GM18858 (cell line): ENCODE results near the gene SOCS7.
"Not testable (repeated sequence)": the region's sequence is repeated elsewhere in the genome, so short reads cannot be mapped to it uniquely, and the experiment has no call there.

ENCODE experiments used
- ATAC-seq: cut with Tn5 transposase; IDR thresholded peaks from one replicate; pipeline ENCODE4 v1.9.1; 2021; ENCODE audit not compliant: unreplicated experiment

The SOCS7 gene

GRCh38 chr17:38434178-38434665 is 82.6 kb downstream of the SOCS7 start:
- ATAC-seq = no peak

- no peak for ATAC-seq
Observed at GRCh38 chr17:38435795-38436194, 84.2 kb downstream of the SOCS7 start.

GRCh38 chr17:38436386-38436785 is 84.7 kb downstream of the SOCS7 start:
- ATAC-seq = no peak

DNA sequence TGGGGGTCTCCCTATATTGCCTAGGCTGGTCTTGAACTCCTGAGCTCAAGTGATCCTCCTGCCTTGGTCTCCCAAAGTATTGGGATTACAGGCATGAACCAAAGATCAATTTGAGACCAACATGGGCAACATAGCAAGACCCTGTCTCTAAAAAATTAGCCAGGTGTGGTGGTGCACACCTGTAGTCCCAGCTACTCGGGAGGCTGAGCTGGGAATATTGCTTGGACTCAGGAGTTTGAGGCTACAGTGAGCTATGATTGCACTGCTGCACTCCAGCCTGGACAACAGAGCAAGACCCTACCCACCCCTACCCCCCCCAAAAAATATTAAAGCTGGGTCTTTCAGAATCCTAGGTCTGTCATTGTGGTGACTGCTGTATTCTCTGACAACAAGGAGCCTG is 85.7 kb downstream of the SOCS7 start:
- ATAC-seq = not testable (repeated sequence)

GRCh38 chr17:38439436-38439835 is 87.8 kb downstream of the SOCS7 start:
- ATAC-seq = no peak

DNA sequence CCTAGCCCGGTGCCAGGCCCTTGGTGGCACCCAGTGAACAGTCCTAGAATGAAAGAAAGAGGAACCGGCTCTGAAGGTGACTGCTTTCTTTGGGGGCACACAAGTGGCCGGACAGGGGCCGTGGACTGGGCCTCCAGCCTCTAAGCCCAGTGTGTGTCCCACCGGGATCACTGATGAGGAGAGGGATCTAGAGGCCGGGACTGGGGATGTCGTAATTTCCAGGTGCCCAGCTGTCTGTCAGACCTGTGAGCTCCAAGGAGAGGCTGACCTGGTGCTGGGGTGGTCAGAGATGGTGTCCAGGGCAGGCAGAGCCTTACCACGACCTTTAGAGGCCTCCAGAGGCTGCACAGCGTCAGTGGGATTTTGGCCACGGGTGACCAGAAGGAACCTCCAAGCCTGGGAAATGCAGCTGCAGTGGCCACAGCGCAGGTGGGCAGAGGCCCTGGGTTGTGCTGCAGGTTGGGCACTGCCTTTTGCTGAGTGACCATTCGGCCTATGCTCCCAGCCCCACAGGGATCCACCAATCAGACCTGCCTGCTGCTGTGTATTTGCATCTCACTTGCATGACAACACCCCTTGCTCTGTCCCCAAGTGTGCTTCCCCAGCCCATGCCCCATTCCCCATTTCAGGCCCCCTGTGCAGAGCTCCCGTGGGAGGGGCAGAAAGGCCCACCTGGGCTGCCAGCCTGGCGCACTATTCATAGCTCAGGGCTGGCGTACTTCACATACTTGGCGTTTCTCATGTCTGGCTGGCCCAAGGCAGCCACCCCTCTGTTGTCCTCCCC is 89.2 kb downstream of the SOCS7 start:
- ATAC-seq = no peak

- no peak for ATAC-seq
Observed at GRCh38 chr17:38441429-38442061, 89.9 kb downstream of the SOCS7 start.

- ATAC-seq = no peak
Observed at GRCh38 chr17:38442548-38442947, 90.9 kb downstream of the SOCS7 start.

DNA sequence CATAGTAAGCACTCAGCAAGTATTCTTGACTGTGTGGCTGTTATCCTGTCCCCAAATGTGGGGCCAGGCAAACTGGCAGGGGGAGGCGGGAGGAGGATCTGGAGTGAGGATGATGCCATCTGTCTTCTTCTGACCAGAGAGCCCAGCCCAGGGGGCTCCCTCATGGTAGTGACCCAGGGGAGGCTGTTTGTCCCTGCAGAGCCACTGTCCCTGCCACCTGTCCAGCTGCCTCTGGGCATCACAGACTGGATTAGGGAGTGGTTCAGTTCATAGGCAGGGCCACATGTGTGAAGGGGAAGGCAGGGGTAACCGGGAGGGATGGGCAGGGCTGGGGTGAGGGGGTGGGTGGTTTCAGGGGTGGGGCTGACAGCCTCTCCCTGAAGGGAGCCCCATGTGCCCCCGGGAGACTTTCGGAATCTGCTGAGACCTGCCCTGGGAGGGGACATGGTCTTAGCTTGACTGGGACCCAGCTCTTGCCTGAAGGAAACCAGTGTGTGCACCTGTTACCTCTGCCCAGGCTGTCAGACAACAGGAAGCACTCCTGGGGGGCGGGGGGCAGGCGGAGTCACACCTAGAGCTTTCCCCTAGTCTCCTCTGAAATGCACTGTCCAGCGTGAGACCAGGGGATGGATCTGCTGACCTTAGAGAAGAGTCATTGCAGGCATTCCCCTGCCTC is 91.8 kb downstream of the SOCS7 start:
- ATAC-seq = no peak

DNA sequence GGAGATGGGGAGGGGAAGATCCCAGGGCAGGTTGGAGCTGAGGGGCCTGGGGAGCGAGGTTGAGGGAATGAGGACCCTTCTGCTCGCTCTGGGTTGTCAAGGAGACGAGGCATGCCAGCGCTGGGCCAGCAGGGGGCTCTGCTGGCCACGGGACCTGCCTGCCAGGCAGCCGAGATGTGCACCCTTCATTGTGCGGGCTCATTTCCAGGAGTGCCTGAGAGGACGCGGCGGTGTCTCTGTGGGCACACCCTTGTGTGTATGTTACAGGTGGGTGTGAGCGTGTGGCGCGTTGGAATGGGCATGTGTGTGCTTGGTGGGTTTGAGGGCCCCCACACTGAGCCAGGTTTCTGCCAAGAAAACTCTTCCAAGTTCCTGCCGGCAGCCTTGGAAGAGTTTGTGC is 92.5 kb downstream of the SOCS7 start:
- no peak for ATAC-seq

GRCh38 chr17:38447502-38448085 is 96.0 kb downstream of the SOCS7 start:
- ATAC-seq = no peak

DNA sequence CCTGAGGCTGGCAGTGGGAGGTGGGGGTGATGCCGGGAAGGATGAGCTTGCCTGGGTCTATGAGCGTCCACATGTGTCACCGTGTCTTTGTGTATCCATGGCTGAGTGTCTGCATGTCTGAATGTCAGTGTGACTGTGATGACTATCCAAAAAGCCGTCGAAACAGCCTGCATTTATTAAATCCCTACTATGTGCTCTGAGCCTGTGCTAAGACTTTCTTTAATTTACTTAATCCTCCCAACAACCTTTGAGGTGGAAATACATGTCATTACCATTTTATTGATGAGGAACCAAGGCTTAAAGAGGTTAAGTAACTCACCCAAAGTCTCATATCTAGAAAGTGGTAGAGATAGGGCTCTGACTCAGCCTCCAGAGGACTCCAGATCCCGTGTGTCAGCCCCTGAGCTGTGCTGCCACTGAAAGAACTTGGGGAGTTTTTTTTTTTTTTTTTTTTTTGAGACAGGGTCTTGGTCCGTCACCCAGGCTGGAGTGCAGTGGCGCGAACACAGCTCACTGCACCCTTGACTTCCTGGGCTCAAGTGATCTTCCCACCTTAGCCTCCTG is 96.6 kb downstream of the SOCS7 start:
- ATAC-seq = no peak

- ATAC-seq = no peak
Observed at GRCh38 chr17:38449364-38449763, 97.7 kb downstream of the SOCS7 start.

GRCh38 chr17:38450557-38451029 is 98.9 kb downstream of the SOCS7 start:
- no peak for ATAC-seq

DNA sequence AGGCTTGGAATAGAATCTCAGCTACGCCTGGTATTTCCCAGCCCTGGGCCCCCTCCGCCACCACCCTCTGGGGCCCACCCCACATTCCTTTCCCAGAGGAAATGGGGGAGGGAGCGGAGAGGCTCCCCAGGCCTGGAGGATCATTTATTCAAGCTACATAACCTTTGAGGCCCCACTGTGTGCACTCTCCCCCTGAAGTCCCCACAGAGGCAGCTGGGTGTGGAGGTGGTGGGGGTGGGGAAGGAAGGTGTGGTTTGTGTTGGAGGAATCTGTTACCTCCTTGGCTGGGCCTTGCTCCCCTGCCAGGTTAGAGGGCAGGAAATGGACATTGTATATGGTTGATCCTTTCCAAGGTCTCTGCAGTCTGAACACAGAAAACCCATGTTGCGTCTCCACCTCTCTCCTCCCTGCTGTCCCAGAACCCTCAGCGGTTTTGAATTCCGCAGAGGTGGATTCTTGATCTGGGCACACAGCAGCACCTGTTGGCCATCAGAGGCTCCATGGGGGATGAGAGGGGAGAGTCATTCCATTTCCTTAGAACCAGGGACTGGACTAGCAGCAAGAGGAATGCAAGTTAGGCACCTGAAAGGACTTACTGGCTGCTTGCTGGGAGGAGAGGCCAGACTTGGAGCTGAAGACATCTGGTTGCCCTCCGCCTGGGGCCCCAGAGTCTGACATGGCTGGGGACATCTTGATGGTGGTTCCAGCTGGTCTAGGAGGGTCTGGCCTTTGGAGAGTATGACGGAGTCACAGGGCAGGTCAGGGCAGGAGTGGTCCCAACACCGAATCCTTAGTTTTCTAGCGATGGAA is 99.6 kb downstream of the SOCS7 start:
- no peak for ATAC-seq

GRCh38 chr17:38451840-38452529 is 100.3 kb downstream of the SOCS7 start:
- ATAC-seq = no peak

DNA sequence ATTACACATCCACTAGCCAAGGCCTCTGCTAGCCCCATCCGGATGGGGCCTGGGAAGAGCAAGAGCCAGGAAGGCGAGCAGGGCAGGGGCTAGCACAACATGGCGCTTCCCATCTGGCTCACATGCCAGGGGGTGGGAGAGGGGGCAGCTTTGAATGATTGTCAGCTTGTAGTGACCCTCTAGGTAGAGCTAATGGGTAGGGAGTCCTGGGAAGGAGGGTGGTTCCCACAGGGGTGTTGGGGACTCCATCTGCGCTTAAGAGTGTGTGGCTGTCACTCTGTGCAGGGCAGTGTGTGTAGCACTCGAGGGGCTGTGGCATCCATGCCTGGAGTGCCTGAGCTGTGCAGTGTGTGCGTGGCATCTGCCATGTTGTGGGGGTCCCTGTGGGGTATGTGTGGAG is 101.1 kb downstream of the SOCS7 start:
- no peak for ATAC-seq

DNA sequence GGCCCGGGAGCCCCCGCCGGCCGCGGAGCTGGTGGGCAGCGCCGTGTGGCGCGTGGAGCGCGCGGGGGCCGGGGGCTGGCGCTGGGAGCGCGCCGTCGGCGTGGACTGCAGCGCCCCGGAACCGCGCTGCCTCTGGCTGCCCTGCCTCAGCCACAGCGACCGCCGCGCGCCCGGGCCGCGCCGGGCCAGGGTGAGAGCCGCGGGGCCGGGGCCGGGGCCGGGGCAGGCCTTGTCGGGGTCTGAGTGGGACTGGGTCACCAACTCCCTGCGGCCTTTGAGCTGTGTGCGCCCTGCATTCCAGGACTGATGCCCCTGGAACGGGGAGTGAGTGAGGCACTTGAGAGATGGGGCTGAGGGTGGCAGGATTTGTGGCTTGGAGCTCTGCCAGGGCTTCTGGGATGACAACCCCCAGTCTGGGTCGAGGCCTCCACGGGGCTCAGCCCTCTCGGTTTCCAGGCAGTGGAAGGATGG is 102.3 kb downstream of the SOCS7 start:
- ATAC-seq = no peak

DNA sequence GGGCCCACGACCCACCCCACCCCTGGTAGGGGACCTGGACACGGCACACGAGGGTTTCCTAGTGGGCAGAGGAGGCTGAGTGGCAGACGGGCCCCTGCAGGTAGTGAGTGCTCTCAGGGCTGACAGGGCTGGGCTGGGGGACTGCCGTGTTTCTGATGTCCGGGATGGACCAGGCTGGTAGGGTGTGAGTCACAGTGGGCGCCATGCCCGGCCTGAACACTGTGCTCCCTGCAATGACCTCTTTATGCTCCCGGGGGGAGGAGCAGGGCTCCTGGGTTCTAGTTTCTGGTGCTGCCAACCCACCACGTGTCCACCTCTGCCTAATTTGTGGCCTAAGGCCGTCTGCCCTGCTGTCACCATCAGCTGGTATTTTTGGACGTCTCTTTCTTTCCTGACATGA is 102.9 kb downstream of the SOCS7 start:
- no peak for ATAC-seq
